GM12874 (cell line): ENCODE results near the gene SLC6A16.

Experiments used
- CTCF ChIP-seq: IDR thresholded peaks from 2 replicates; pipeline ENCODE4 v1.5.1; 2011; ENCODE audit warnings: low read depth, mild to moderate bottlenecking, control low read depth, low read length, moderate library complexity; ENCODE audit not compliant: insufficient read depth

Gene SLC6A16

GRCh38 chr19:49349567-49349966 lies 24.6 kb upstream of the SLC6A16 start:
- no peak for TF ChIP-seq CTCF

GRCh38 chr19:49348305-49349189 lies 23.6 kb upstream of the SLC6A16 start:
- no peak for TF ChIP-seq CTCF

GRCh38 chr19:49347835-49348234 lies 22.8 kb upstream of the SLC6A16 start:
- no peak for TF ChIP-seq CTCF

- no peak for TF ChIP-seq CTCF
These were observed 22.2 kb upstream of the SLC6A16 start for GRCh38 chr19:49347191-49347590.

- TF ChIP-seq CTCF, result no peak
These were observed 19.8 kb upstream of the SLC6A16 start for GRCh38 chr19:49344505-49345423.

GRCh38 chr19:49343123-49343522 lies 18.1 kb upstream of the SLC6A16 start:
- TF ChIP-seq CTCF, result no peak

- TF ChIP-seq CTCF, result no peak
These were observed 17.3 kb upstream of the SLC6A16 start for GRCh38 chr19:49342291-49342721.
